ENCODE measurements around the gene BEND5. TPM values are rescaled to one million over a fixed set of nuclear protein-coding genes. Genes with fewer than 3 reads are reported as not detected.
A peak's percentile ranks its signal among the peaks of the same experiment; 100 is the strongest.

The BEND5 gene
- total RNA-seq, 1 donor from 2014 or later = 10.6 TPM

DNA sequence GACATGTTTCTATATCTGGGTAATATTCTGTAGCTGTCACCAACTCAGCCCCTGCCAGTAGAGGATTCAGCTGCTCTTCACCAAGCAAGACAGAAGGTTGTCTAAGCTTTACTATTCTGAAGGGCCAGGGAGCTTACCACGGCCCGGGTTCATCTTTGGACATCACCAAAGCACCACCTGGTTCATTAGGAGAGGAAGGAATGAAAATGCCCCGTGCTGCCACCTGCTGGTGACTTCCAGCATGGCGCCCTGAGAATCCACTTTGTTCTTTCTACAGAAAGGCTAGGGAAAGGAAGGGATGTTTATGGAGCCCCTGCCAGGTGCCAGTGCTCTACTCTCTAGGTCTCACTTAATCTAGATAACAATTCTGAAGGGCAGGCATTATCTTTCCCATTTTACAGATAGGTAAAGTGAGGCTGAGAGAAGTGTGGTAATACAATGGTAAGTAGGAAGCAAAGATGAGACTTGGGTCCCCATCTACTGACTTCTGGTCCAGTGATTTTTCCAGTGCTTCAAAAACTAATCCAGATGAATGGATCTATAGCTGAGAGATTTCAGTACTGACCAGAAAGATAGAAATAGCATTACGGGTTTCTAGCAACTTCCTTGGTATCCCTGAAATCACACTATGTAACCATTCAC lies 79.5 kb downstream of the BEND5 start:
- no peak for DNase-seq (ENCODE audit: extremely low spot score, unreplicated experiment)
- TF ChIP-seq, protein P1, sequence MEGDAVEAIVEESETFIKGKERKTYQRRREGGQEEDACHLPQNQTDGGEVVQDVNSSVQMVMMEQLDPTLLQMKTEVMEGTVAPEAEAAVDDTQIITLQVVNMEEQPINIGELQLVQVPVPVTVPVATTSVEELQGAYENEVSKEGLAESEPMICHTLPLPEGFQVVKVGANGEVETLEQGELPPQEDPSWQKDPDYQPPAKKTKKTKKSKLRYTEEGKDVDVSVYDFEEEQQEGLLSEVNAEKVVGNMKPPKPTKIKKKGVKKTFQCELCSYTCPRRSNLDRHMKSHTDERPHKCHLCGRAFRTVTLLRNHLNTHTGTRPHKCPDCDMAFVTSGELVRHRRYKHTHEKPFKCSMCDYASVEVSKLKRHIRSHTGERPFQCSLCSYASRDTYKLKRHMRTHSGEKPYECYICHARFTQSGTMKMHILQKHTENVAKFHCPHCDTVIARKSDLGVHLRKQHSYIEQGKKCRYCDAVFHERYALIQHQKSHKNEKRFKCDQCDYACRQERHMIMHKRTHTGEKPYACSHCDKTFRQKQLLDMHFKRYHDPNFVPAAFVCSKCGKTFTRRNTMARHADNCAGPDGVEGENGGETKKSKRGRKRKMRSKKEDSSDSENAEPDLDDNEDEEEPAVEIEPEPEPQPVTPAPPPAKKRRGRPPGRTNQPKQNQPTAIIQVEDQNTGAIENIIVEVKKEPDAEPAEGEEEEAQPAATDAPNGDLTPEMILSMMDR (conservative IDR thresholded peaks at IDR 0.05) = peak; percentile 93
- Mint-ChIP-seq H3K4me3 (no peak overlapping the region), H3K9me3 (no peaks in the 10 kb centered on the region), H3K27me3 (peaks cover 51% of the 10 kb centered on the region), H3K36me3 (no peaks in the 10 kb centered on the region), H3K27ac (no peak overlapping the region), H3K4me1 (ENCODE audit: unreplicated experiment) (no peaks in the 10 kb centered on the region)

DNA sequence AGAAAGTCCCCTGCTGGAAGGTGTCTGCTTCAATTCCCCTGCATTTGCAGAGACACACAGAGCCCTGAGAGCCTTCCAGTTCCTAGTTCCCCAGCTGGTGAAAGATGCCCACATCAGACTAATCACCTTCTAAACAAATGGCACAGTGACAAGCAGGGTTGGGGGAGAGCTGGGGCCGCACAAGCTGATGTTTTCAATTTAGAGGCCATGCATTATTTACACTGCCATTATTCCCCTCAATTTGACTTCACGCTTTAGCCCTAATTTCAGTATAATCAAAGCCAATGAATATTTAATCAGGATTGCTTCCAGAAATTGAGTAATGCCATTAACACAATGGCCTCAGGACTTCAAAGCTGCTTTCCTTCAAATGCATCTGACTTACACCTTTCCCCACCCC lies 81.5 kb downstream of the BEND5 start:
- no peak for DNase-seq (ENCODE audit: extremely low spot score, unreplicated experiment)
- H3K27me3 Mint-ChIP-seq = peaks cover 53% of the 10 kb centered on the region
- H3K4me3 Mint-ChIP-seq = no peak overlapping the region
- H3K36me3 Mint-ChIP-seq = no peaks in the 10 kb centered on the region
- H3K4me1 Mint-ChIP-seq (ENCODE audit: unreplicated experiment) = no peaks in the 10 kb centered on the region
- no peaks in the 10 kb centered on the region for H3K9me3 Mint-ChIP-seq
- TF ChIP-seq, protein P1 (conservative IDR thresholded peaks at IDR 0.05) = no peak
- no peak overlapping the region for H3K27ac Mint-ChIP-seq

DNA sequence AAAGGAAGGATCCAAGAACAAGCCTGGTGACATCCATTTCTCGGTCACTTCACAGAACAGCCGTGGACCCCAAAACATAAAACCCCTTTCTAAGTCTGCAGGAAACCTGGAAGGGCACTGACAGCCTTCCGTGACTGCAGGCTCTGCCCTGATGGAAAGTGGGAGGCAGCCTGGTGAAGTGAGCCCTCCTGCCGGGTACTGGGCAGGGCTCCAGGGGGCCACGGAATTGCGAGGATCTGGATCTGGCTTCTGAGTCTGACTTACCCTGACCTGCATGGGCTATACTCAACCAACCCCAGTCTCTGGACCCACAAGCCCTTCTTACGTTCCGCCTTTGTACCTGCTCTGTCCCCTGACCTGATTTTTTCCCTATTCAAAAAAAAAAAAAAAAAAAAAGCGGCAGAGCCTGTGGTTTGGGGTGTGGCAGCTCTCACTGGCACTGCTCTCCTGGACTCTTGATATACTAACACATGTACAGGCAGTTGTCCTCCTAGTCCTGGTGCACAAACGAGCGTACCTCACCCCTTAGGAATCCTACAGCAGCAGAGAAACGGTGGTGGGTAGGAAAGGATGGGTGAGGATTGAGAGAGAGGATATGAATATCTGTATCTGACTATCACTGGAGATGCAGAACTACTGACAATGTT lies 82.9 kb downstream of the BEND5 start:
- Mint-ChIP-seq H3K9me3 (no peaks in the 10 kb centered on the region), H3K27ac (no peak overlapping the region), H3K27me3 (peaks cover 48% of the 10 kb centered on the region), H3K36me3 (no peaks in the 10 kb centered on the region), H3K4me3 (no peak overlapping the region), H3K4me1 (ENCODE audit: unreplicated experiment) (no peaks in the 10 kb centered on the region)
- TF ChIP-seq, protein P1 (conservative IDR thresholded peaks at IDR 0.05) = no peak
- DNase-seq (ENCODE audit: extremely low spot score, unreplicated experiment) = no peak

DNA sequence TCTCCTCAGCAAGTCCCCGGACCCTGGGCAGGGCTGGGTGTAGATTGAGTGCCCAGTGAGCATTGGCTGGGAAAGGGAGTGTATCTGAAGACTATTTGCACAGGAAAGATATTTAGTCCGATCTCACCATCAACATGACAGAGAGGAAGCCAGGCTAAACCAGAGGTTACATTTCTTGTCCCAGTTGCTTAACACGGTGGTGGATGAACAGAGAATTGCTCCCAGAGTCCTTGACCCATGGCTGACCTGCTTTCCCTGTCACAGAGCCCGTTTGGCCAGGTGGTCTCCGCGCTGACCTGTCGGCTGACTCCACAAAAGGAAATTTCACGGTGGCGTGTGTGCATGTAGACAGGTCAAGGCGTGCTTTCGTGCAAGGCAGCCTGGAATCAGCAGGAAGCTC lies 83.5 kb downstream of the BEND5 start:
- Mint-ChIP-seq H3K9me3 (no peaks in the 10 kb centered on the region), H3K27ac (peak overlapping the region; percentile 31), H3K4me3 (no peak overlapping the region), H3K4me1 (ENCODE audit: unreplicated experiment) (no peaks in the 10 kb centered on the region), H3K27me3 (peaks cover 44% of the 10 kb centered on the region), H3K36me3 (no peaks in the 10 kb centered on the region)
- no peak for DNase-seq (ENCODE audit: extremely low spot score, unreplicated experiment)
- TF ChIP-seq, protein P1 (conservative IDR thresholded peaks at IDR 0.05) = no peak

DNA sequence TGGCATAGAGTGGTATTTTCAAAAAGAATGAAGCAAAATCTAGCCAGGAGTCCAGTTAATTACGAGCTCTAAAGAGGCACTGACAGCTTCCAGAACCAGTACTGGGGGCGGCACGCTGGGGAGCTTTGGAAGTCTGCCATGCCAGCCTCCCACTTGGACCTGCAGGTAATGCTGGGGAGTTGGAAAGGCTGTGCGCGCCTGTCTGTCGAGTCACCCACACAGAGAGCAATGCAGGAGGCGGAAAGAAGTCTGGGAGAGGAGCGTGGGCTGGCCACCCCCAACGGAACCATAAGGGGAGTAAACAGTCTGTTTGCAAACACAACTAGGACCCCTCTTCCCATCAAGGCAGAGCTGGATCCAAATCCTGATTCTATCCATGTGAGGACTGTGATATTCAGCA lies 84.5 kb downstream of the BEND5 start:
- Mint-ChIP-seq H3K4me1 (ENCODE audit: unreplicated experiment) (no peaks in the 10 kb centered on the region), H3K9me3 (no peaks in the 10 kb centered on the region), H3K36me3 (no peaks in the 10 kb centered on the region), H3K4me3 (no peak overlapping the region), H3K27ac (no peak overlapping the region), H3K27me3 (peaks cover 43% of the 10 kb centered on the region)
- TF ChIP-seq, protein P1 (conservative IDR thresholded peaks at IDR 0.05) = no peak
- DNase-seq (ENCODE audit: extremely low spot score, unreplicated experiment) = no peak

Data from type B pancreatic cell (in vitro differentiated cells).